Vagina (tissue), 2 donors: ENCODE data around the gene TRMT61A.

ENCODE experiments used
- CTCF ChIP-seq, 3 experiments: fragments of 450-650 bp in 2 of 3; fragments of 200-600 bp in 1 of 3; sonication (generic) in 1 of 3; IDR thresholded peaks; one replicate each; pipeline ENCODE4 v1.5.1; 2017 to 2019; ENCODE audit warnings: antibody characterized with exemption in 3 of 3, mild to moderate bottlenecking in 2 of 3, moderate library complexity in 2 of 3
- POLR2A ChIP-seq, 2 donors: fragments of 450-650 bp; IDR thresholded peaks; one replicate each; pipeline ENCODE4 v1.6.1; 2017; ENCODE audit warnings: antibody characterized with exemption in 2 of 2, mild to moderate bottlenecking in 2 of 2, moderate library complexity in 2 of 2
- POLR2AphosphoS5 ChIP-seq, 2 donors: sonication (generic); formaldehyde crosslinking; IDR thresholded peaks; one replicate each; pipeline ENCODE4 v1.9.0; 2017; ENCODE audit warnings: antibody characterized with exemption in 2 of 2, mild to moderate bottlenecking in 2 of 2, low read depth in 1 of 2; ENCODE audit not compliant: insufficient read depth in 1 of 2

GRCh38 chr14:103532216-103533136 lies 3.5 kb downstream of the TRMT61A start:
- TF ChIP-seq CTCF (IDR thresholded peaks at IDR 0.05) (no peak), POLR2A (IDR thresholded peaks at IDR 0.05) (no peak), POLR2AphosphoS5 (IDR thresholded peaks at IDR 0.05; ENCODE audit: insufficient read depth in 1 of 2, low read depth in 1 of 2) (no peak)
